MM.1S (cell line): ENCODE data around the gene FBXO8.

Experiments used
- DNase-seq: peaks from one replicate; pipeline ENCODE4 v3.0.0-alpha.2; 2015
- H2AFZ ChIP-seq: fragments of 300-600 bp; sonication (generic); 2 replicates; pipeline ENCODE4 v1.6.0; 2016; ENCODE audit warnings: antibody characterized with exemption, low read length
- H3F3A ChIP-seq: fragments of 300-600 bp; sonication (generic); 2 replicates; pipeline ENCODE4 v1.6.1; 2016; ENCODE audit warnings: mild to moderate bottlenecking, antibody characterized with exemption, low read length, moderate library complexity, mixed read lengths; ENCODE audit not compliant: insufficient read depth
- H3K27ac ChIP-seq: fragments of 300-600 bp; sonication (generic); 2 replicates; pipeline ENCODE4 v1.5.1; 2016; ENCODE audit warnings: mild to moderate bottlenecking, low read length
- H3K27me3 ChIP-seq: fragments of 300-600 bp; sonication (generic); replicated peaks from 2 replicates; pipeline ENCODE4 v1.6.0; 2016; ENCODE audit warnings: low read length; ENCODE audit not compliant: insufficient read depth
- H3K36me3 ChIP-seq: fragments of 300-600 bp; sonication (generic); replicated peaks from 2 replicates; pipeline ENCODE4 v1.6.1; 2016; ENCODE audit warnings: mild to moderate bottlenecking, low read length, mixed read lengths; ENCODE audit not compliant: insufficient read depth
- H3K4me1 ChIP-seq: fragments of 300-600 bp; sonication (generic); 2 replicates; pipeline ENCODE4 v1.6.1; 2016; ENCODE audit warnings: low read length, mixed read lengths
- H3K4me2 ChIP-seq: fragments of 300-600 bp; sonication (generic); 2 replicates; pipeline ENCODE4 v1.6.0; 2016; ENCODE audit warnings: low read depth, low read length
- H3K4me3 ChIP-seq: fragments of 300-600 bp; sonication (generic); 2 replicates; pipeline ENCODE4 v1.5.1; 2016; ENCODE audit warnings: low read length, mixed read lengths
- H3K79me2 ChIP-seq: fragments of 300-600 bp; sonication (generic); 2 replicates; pipeline ENCODE4 v1.6.1; 2016; ENCODE audit warnings: mixed run types, low read length, mixed read lengths
- H3K9ac ChIP-seq: fragments of 300-600 bp; sonication (generic); 2 replicates; pipeline ENCODE4 v1.6.1; 2016; ENCODE audit warnings: low read length, mixed read lengths
- H3K9me2 ChIP-seq: fragments of 300-600 bp; sonication (generic); replicated peaks from 2 replicates; pipeline ENCODE4 v1.6.1; 2016; ENCODE audit warnings: mild to moderate bottlenecking, low read length, mixed read lengths; ENCODE audit not compliant: insufficient read depth
- H3K9me3 ChIP-seq: fragments of 300-600 bp; sonication (generic); replicated peaks from 2 replicates; pipeline ENCODE4 v1.6.1; 2016; ENCODE audit warnings: mild to moderate bottlenecking, low read length, mixed read lengths; ENCODE audit not compliant: insufficient read depth
- H4K20me1 ChIP-seq: fragments of 300-600 bp; sonication (generic); 2 replicates; pipeline ENCODE4 v1.6.1; 2016; ENCODE audit warnings: mild to moderate bottlenecking, low read length, moderate library complexity, mixed read lengths; ENCODE audit not compliant: insufficient read depth
- EZH2 ChIP-seq: fragments of 300-600 bp; sonication (generic); optimal IDR thresholded peaks from 2 replicates; pipeline ENCODE3; 2017; ENCODE audit warnings: low read depth, mild to moderate bottlenecking, antibody characterized with exemption, low read length, mixed read lengths
- EZH2phosphoT487 ChIP-seq: fragments of 300-600 bp; sonication (generic); IDR thresholded peaks from 2 replicates; pipeline ENCODE4 v1.6.1; 2018; ENCODE audit warnings: antibody characterized with exemption, low read length
- TF ChIP-seq, protein P1 (sequence below): fragments of 300-600 bp; sonication (generic); IDR thresholded peaks from 2 replicates; pipeline ENCODE4 v1.5.1; 2016; ENCODE audit warnings: antibody characterized with exemption, low read length, mixed read lengths

FBXO8 gene

DNA sequence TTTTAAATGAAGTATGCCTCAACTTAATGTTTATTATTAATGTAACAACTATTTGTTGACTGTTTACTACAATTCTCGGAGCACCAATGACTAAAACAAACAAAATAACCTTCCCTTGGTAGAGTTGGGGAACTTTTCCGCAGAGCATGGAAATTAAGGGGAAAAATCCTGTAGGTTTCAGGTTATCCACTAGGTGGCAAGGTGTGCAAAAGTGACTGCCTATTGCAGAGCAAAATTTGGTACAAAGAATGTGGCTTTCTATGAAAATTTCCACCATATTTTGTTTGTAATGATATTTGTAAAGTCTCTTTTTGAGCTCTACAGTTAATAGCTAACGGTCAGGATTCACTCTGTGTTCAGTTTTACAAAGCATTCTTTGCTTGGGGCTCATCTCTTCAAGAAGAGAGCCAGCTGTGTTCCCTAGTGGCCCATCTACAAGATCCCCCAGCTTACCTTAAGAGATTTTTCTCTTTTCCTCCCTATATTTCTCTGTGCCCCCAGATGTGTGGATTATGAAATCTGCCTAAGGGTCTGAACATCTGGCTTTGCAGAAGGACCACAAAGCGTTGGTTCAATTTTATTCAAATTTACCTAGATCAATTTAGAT is 61.1 kb downstream of the FBXO8 start:
- no peak overlapping the region for H2AFZ ChIP-seq
- no peak overlapping the region for H3K27ac ChIP-seq
- no peaks in the 10 kb centered on the region for H3K27me3 ChIP-seq
- no peak overlapping the region for H3K4me2 ChIP-seq
- H3K9ac ChIP-seq = no peak overlapping the region
- H3K9me3 ChIP-seq = no peaks in the 10 kb centered on the region
- no peaks in the 10 kb centered on the region for H3K36me3 ChIP-seq
- H3K4me1 ChIP-seq = no peaks in the 10 kb centered on the region
- no peak for TF ChIP-seq EZH2phosphoT487
- TF ChIP-seq, protein P1, sequence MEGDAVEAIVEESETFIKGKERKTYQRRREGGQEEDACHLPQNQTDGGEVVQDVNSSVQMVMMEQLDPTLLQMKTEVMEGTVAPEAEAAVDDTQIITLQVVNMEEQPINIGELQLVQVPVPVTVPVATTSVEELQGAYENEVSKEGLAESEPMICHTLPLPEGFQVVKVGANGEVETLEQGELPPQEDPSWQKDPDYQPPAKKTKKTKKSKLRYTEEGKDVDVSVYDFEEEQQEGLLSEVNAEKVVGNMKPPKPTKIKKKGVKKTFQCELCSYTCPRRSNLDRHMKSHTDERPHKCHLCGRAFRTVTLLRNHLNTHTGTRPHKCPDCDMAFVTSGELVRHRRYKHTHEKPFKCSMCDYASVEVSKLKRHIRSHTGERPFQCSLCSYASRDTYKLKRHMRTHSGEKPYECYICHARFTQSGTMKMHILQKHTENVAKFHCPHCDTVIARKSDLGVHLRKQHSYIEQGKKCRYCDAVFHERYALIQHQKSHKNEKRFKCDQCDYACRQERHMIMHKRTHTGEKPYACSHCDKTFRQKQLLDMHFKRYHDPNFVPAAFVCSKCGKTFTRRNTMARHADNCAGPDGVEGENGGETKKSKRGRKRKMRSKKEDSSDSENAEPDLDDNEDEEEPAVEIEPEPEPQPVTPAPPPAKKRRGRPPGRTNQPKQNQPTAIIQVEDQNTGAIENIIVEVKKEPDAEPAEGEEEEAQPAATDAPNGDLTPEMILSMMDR = peak; percentile 61
- no peak for TF ChIP-seq EZH2
- H3K9me2 ChIP-seq = no peaks in the 10 kb centered on the region
- H3F3A ChIP-seq = no peaks in the 10 kb centered on the region
- H3K79me2 ChIP-seq = no peaks in the 10 kb centered on the region
- H4K20me1 ChIP-seq = no peaks in the 10 kb centered on the region
- DNase-seq = peak; percentile 27
- H3K4me3 ChIP-seq = no peak overlapping the region

DNA sequence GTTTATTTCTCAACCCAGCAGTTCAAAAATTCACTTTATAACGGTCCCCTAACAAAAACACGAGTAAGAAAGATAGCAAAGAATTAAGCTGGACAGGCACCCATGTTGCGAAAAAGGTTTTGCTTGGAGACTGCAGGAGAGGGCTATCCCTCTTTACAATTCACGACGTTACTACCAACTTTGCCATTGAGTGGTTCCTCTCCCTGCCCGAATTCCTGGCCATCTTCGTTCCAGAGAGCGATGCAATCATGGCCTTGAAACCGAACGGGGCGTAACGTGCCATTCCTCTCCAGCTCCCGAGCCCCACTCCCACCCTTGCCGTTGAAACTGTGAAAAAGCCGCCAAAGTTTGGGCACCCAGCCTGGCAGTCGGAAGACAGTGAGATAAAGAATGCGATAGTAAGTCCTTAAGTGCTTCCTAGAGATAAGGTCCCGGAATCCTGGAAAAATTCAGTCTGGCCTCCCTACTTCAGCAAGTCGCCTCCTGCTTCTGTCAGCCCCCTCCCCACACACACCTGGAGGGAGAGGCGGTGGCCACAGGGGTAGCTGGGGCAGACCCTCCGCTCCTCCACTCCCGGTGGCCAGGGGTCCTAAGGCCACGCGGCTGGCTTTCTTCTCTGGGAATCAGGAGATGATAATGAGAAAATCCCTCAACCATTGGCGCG is 65.2 kb downstream of the FBXO8 start:
- no peaks in the 10 kb centered on the region for H3F3A ChIP-seq
- H3K4me2 ChIP-seq = no peak overlapping the region
- H3K4me1 ChIP-seq = no peaks in the 10 kb centered on the region
- H3K27me3 ChIP-seq = no peaks in the 10 kb centered on the region
- no peak overlapping the region for H2AFZ ChIP-seq
- no peaks in the 10 kb centered on the region for H4K20me1 ChIP-seq
- no peak overlapping the region for H3K27ac ChIP-seq
- H3K79me2 ChIP-seq = no peaks in the 10 kb centered on the region
- TF ChIP-seq, protein P1 = no peak
- no peak for TF ChIP-seq EZH2phosphoT487
- no peak for TF ChIP-seq EZH2
- no peak for DNase-seq
- H3K36me3 ChIP-seq = no peaks in the 10 kb centered on the region
- H3K9ac ChIP-seq = no peak overlapping the region
- no peak overlapping the region for H3K4me3 ChIP-seq
- no peaks in the 10 kb centered on the region for H3K9me2 ChIP-seq
- no peaks in the 10 kb centered on the region for H3K9me3 ChIP-seq

DNA sequence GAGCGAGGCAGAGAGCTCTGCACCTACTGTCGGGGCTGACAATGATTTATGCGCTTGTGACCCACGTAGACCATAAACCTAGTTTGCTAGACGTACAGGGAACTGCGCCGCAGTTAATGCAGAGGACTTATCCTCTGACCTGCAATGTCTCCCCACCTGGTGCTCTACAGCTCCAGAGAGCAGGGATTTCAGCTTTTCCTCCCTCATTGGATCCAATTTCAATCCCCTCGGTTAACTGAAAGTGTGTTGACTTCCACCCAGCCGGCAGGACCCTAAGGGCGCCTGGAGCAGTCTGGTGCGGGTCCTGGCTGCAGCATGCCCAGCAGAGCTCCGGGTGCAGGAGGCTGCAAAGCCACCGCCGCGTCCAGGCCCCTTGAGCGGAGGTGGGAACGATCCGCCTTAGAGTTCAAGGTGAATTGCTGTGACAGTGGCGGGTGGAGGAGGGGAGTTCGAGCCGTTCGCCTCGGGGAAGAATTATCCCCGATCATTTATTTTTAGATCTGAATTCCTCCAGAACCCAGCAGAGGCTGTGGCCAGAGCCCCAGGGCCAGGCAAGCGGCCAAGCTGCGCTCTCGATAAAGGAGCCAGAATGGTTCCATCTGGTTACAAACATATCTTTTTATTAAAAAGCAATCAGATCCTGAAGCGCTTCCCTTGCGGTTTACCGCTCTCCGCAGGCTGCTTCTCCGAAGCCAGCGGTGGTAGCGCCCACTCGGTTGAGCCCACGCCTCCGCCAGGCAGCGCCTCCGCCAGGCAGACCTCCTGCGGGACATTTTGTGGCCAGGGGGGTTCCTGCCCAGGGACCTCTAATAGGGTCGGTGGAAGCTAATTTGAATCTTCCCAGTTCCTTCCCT is 66.0 kb downstream of the FBXO8 start:
- H3K27ac ChIP-seq = no peak overlapping the region
- no peaks in the 10 kb centered on the region for H3K79me2 ChIP-seq
- no peak for DNase-seq
- H4K20me1 ChIP-seq = no peaks in the 10 kb centered on the region
- no peaks in the 10 kb centered on the region for H3K4me1 ChIP-seq
- H3K9me2 ChIP-seq = no peaks in the 10 kb centered on the region
- H3K4me2 ChIP-seq = no peak overlapping the region
- H3K9ac ChIP-seq = no peak overlapping the region
- TF ChIP-seq EZH2phosphoT487 (no peak), EZH2 (no peak)
- TF ChIP-seq, protein P1 = no peak
- no peaks in the 10 kb centered on the region for H3K27me3 ChIP-seq
- no peak overlapping the region for H2AFZ ChIP-seq
- no peaks in the 10 kb centered on the region for H3K9me3 ChIP-seq
- no peaks in the 10 kb centered on the region for H3K36me3 ChIP-seq
- H3K4me3 ChIP-seq = no peak overlapping the region
- H3F3A ChIP-seq = no peaks in the 10 kb centered on the region
